ENCODE results near the gene PSMD9.
"Not testable (repeated sequence)": the region's sequence is repeated elsewhere in the genome, so short reads cannot be mapped to it uniquely, and the experiment has no call there.

The PSMD9 gene

GRCh38 chr12:121888478-121889273 lies at the start of gene PSMD9:
Gene PSMD9 (plus strand): TSS chr12:121888790. CDS start chr12:121888857, 67 bp downstream.
- peak within 1 kb of the TSS; percentile 89 for H3K27ac ChIP-seq
- peaks cover 32% of the 10 kb centered on the region for H3K4me1 ChIP-seq
- no peaks in the 10 kb centered on the region for H3K9me3 ChIP-seq

GRCh38 chr12:121839106-121839992 lies 49.2 kb upstream of the PSMD9 start:
- no peaks in the 10 kb centered on the region for H4K20me1 ChIP-seq
- H3K27me3 ChIP-seq, result no peaks in the 10 kb centered on the region
- H3K9ac ChIP-seq, result peak overlapping the region; percentile 85
- peak overlapping the region; percentile 98 for H3K4me2 ChIP-seq
- peak overlapping the region; percentile 74 for H3K27ac ChIP-seq
- H3K4me3 ChIP-seq, result peak overlapping the region; percentile 74
- H3K4me1 ChIP-seq, result peaks cover 16% of the 10 kb centered on the region
- H3K9me3 ChIP-seq, result no peaks in the 10 kb centered on the region
- no peaks in the 10 kb centered on the region for H3K36me3 ChIP-seq
- TF ChIP-seq Cebpa-rat (IDR thresholded peaks at IDR 0.05), result no peak

More at GRCh38 chr12:121888478-121889273, at the start of gene PSMD9:
- Histone ChIP-seq H3K4me2 (peak within 1 kb of the TSS; percentile 95), H3K4me3 (peak within 1 kb of the TSS; percentile 73), H3K9ac (peak within 1 kb of the TSS; percentile 85), H4K20me1 (peaks cover 20% of the 10 kb centered on the region), H3K36me3 (peaks cover 31% of the 10 kb centered on the region), H3K27me3 (no peaks in the 10 kb centered on the region)
- no peak for TF ChIP-seq Cebpa-rat (IDR thresholded peaks at IDR 0.05)

GRCh38 chr12:121839993-121840761 lies 48.4 kb upstream of the PSMD9 start:
- Histone ChIP-seq H3K27me3 (no peaks in the 10 kb centered on the region), H3K9ac (peak overlapping the region; percentile 85)

GRCh38 chr12:121843236-121843982 lies 45.2 kb upstream of the PSMD9 start:
- no peak overlapping the region for H3K4me2 ChIP-seq
- no peak for TF ChIP-seq Cebpa-rat (IDR thresholded peaks at IDR 0.05)
- no peaks in the 10 kb centered on the region for H4K20me1 ChIP-seq
- H3K4me3 ChIP-seq, result no peak overlapping the region
- H3K4me1 ChIP-seq, result peaks cover 21% of the 10 kb centered on the region
- no peaks in the 10 kb centered on the region for H3K36me3 ChIP-seq
- H3K9me3 ChIP-seq, result no peaks in the 10 kb centered on the region
- H3K9ac ChIP-seq, result no peak overlapping the region
- H3K27ac ChIP-seq, result no peak overlapping the region
- H3K27me3 ChIP-seq, result no peaks in the 10 kb centered on the region

More at GRCh38 chr12:121839993-121840761, 48.4 kb upstream of the PSMD9 start:
- no peaks in the 10 kb centered on the region for H3K9me3 ChIP-seq
- H4K20me1 ChIP-seq, result no peaks in the 10 kb centered on the region
- H3K4me1 ChIP-seq, result peaks cover 16% of the 10 kb centered on the region
- H3K4me3 ChIP-seq, result peak overlapping the region; percentile 74
- peak overlapping the region; percentile 98 for H3K4me2 ChIP-seq
- H3K27ac ChIP-seq, result peak overlapping the region; percentile 74
- H3K36me3 ChIP-seq, result no peaks in the 10 kb centered on the region
- TF ChIP-seq Cebpa-rat (IDR thresholded peaks at IDR 0.05), result no peak

- Histone ChIP-seq H3K4me1 (peaks cover 4% of the 10 kb centered on the region; the same call in 1 of the 2 replicates), H3K9ac (no peak overlapping the region), H3K4me3 (no peak overlapping the region), H3K9me3 (no peaks in the 10 kb centered on the region), H4K20me1 (no peaks in the 10 kb centered on the region), H3K4me2 (no peak overlapping the region), H3K27me3 (no peaks in the 10 kb centered on the region), H3K27ac (no peak overlapping the region), H3K36me3 (no peaks in the 10 kb centered on the region)
- TF ChIP-seq Cebpa-rat (IDR thresholded peaks at IDR 0.05), result no peak
Observed at GRCh38 chr12:121845701-121846100, 42.9 kb upstream of the PSMD9 start.

GRCh38 chr12:121849211-121849610 lies 39.4 kb upstream of the PSMD9 start:
- Histone ChIP-seq H3K9ac (no peak overlapping the region), H3K36me3 (no peaks in the 10 kb centered on the region), H3K4me1 (peaks cover 12% of the 10 kb centered on the region), H3K4me3 (no peak overlapping the region), H4K20me1 (no peaks in the 10 kb centered on the region), H3K9me3 (no peaks in the 10 kb centered on the region), H3K27me3 (no peaks in the 10 kb centered on the region), H3K4me2 (no peak overlapping the region), H3K27ac (no peak overlapping the region)
- no peak for TF ChIP-seq Cebpa-rat (IDR thresholded peaks at IDR 0.05)

GRCh38 chr12:121849665-121850064 lies 38.9 kb upstream of the PSMD9 start:
- H4K20me1 ChIP-seq, result no peaks in the 10 kb centered on the region
- H3K9ac ChIP-seq, result no peak overlapping the region
- H3K4me3 ChIP-seq, result no peak overlapping the region
- H3K9me3 ChIP-seq, result no peaks in the 10 kb centered on the region
- no peaks in the 10 kb centered on the region for H3K36me3 ChIP-seq
- no peaks in the 10 kb centered on the region for H3K27me3 ChIP-seq
- H3K27ac ChIP-seq, result no peak overlapping the region
- no peak for TF ChIP-seq Cebpa-rat (IDR thresholded peaks at IDR 0.05)
- H3K4me2 ChIP-seq, result no peak overlapping the region
- peaks cover 13% of the 10 kb centered on the region for H3K4me1 ChIP-seq

GRCh38 chr12:121852392-121852791 lies 36.2 kb upstream of the PSMD9 start:
- H3K9me3 ChIP-seq, H3K36me3 ChIP-seq, H3K9ac ChIP-seq, H3K27ac ChIP-seq, H3K4me2 ChIP-seq, H3K4me3 ChIP-seq, H3K27me3 ChIP-seq, H4K20me1 ChIP-seq: not testable (repeated sequence)
- H3K4me1 ChIP-seq, result peaks cover 31% of the 10 kb centered on the region

Data from BLaER1 (cell line).